ENCODE results near the gene MAP4K3.

MAP4K3 gene

DNA sequence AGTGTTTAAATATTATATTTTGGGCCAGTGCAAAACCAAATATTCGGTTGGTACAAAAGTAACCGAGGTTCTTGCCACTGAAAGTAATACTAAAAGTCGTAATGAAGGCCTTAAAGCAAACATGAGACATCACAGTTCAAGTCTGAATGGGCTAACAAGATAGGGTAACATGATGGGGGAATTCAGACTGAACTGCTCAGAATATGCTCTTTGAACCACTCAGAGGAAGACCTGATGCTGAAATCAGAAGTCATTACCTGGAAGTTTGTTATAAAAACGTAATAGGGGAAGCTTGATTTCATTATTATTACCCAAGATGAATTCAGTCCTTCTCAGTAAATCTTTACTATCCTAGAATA, 219.9 kb downstream of the MAP4K3 start:
- no peak for DNase-seq (ENCODE audit: extremely low spot score)
- ChIA-PET CTCF (no interaction called here), POLR2A (no interaction called here)
- TF ChIP-seq FOXM1 (IDR thresholded peaks at IDR 0.05; ENCODE audit: borderline replicate concordance) (no peak), HDGF (IDR thresholded peaks at IDR 0.05; ENCODE audit: borderline replicate concordance) (no peak), CTBP1 (IDR thresholded peaks at IDR 0.05; ENCODE audit: borderline replicate concordance) (no peak), SP1 (IDR thresholded peaks at IDR 0.05) (no peak), ZNF384 (IDR thresholded peaks at IDR 0.05) (no peak), FOXK2 (IDR thresholded peaks at IDR 0.05) (no peak), LEF1 (IDR thresholded peaks at IDR 0.05; ENCODE audit: borderline replicate concordance) (no peak), L3MBTL2 (conservative IDR thresholded peaks at IDR 0.05) (no peak), SUZ12 (IDR thresholded peaks at IDR 0.05) (no peak), ARNT (IDR thresholded peaks at IDR 0.05) (no peak)
- TF ChIP-seq, protein P1, sequence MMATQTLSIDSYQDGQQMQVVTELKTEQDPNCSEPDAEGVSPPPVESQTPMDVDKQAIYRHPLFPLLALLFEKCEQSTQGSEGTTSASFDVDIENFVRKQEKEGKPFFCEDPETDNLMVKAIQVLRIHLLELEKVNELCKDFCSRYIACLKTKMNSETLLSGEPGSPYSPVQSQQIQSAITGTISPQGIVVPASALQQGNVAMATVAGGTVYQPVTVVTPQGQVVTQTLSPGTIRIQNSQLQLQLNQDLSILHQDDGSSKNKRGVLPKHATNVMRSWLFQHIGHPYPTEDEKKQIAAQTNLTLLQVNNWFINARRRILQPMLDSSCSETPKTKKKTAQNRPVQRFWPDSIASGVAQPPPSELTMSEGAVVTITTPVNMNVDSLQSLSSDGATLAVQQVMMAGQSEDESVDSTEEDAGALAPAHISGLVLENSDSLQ (IDR thresholded peaks at IDR 0.05) = no peak

DNA sequence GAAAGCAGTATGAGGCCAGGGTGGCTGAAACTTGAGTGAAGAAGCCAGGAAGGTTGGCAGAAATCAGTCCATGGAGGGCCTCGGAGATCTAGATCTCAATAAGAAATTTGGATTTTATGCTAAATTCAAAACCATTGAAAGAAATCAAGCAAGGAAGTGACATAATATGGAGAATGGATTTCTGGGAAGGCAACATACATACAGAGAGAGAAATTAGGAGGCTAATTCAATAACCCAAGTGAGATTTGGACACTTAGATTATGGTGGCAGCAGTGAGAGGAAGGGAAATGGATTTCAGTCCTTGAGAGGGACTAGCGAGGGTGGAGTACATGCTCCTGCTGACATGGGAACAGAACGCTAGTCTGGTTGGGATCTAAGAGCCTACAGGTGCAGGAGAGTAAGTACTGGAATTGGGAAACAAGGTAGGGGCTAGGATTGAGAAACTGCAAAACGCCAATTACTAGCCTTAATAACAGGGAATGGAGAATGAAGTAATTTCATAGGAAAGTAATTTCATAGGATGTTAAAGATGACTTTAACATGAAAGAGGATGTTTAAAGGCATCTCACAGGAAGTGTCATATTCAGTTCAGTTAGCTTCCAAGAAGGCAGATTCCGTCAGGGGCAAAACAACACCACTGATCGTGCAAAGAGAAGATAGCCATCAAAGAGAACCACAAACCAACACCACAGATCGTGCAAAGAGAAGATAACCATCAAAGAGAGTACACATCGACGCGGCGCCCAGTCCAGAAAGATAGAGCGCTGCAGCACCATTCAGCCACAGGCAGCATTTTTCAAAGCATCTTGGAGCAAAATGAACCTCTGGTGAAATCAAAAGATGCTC, 220.5 kb downstream of the MAP4K3 start:
- ChIA-PET CTCF (no interaction called here), POLR2A (no interaction called here)
- no peak for DNase-seq (ENCODE audit: extremely low spot score)
- TF ChIP-seq ARNT (IDR thresholded peaks at IDR 0.05) (no peak), L3MBTL2 (conservative IDR thresholded peaks at IDR 0.05) (no peak), FOXK2 (IDR thresholded peaks at IDR 0.05) (no peak), FOXA1 (IDR thresholded peaks at IDR 0.05) (no peak), CTBP1 (IDR thresholded peaks at IDR 0.05; ENCODE audit: borderline replicate concordance) (no peak), SP1 (IDR thresholded peaks at IDR 0.05) (no peak), ELF4 (IDR thresholded peaks at IDR 0.05) (no peak), BHLHE40 (IDR thresholded peaks at IDR 0.05; ENCODE audit: borderline replicate concordance) (no peak), FOXM1 (IDR thresholded peaks at IDR 0.05; ENCODE audit: borderline replicate concordance) (no peak), ZNF384 (IDR thresholded peaks at IDR 0.05) (no peak), HDGF (IDR thresholded peaks at IDR 0.05; ENCODE audit: borderline replicate concordance) (no peak), LEF1 (IDR thresholded peaks at IDR 0.05; ENCODE audit: borderline replicate concordance) (no peak), NFRKB (IDR thresholded peaks at IDR 0.05) (no peak), SUZ12 (IDR thresholded peaks at IDR 0.05) (no peak), TARDBP (IDR thresholded peaks at IDR 0.05) (no peak)
- TF ChIP-seq, protein P1 (IDR thresholded peaks at IDR 0.05) = no peak

DNA sequence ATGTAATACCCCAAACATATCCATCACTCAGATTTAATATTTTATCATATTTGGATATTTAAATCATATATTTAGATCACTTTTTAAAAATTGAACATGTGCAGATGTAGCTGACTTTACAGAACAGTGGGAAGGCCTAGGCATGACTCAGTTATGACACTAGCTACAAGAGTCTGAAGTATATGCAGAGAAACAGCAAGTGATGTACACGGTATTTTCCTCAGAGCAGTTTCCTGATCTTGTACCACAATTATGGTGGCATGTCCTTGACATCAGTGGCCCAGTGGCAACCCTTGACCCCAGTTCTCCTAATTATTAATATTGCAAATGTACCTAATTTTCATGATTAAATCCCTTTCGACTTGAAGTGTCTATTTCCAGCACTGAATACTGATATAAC, 221.5 kb downstream of the MAP4K3 start:
- POLR2A ChIA-PET = no interaction called here
- DNase-seq (ENCODE audit: extremely low spot score) = no peak
- TF ChIP-seq, protein P1 (IDR thresholded peaks at IDR 0.05) = no peak
- TF ChIP-seq ELF4 (IDR thresholded peaks at IDR 0.05) (no peak), SP1 (IDR thresholded peaks at IDR 0.05) (no peak), ARNT (IDR thresholded peaks at IDR 0.05) (no peak), HDGF (IDR thresholded peaks at IDR 0.05; ENCODE audit: borderline replicate concordance) (no peak), SUZ12 (IDR thresholded peaks at IDR 0.05) (no peak), FOXA1 (IDR thresholded peaks at IDR 0.05) (no peak), LEF1 (IDR thresholded peaks at IDR 0.05; ENCODE audit: borderline replicate concordance) (no peak), L3MBTL2 (conservative IDR thresholded peaks at IDR 0.05) (no peak), FOXM1 (IDR thresholded peaks at IDR 0.05; ENCODE audit: borderline replicate concordance) (no peak), CTBP1 (IDR thresholded peaks at IDR 0.05; ENCODE audit: borderline replicate concordance) (no peak), BHLHE40 (IDR thresholded peaks at IDR 0.05; ENCODE audit: borderline replicate concordance) (no peak), FOXK2 (IDR thresholded peaks at IDR 0.05) (no peak), TARDBP (IDR thresholded peaks at IDR 0.05) (no peak), NFRKB (IDR thresholded peaks at IDR 0.05) (no peak), ZNF384 (IDR thresholded peaks at IDR 0.05) (no peak)
- CTCF ChIA-PET = no interaction called here

DNA sequence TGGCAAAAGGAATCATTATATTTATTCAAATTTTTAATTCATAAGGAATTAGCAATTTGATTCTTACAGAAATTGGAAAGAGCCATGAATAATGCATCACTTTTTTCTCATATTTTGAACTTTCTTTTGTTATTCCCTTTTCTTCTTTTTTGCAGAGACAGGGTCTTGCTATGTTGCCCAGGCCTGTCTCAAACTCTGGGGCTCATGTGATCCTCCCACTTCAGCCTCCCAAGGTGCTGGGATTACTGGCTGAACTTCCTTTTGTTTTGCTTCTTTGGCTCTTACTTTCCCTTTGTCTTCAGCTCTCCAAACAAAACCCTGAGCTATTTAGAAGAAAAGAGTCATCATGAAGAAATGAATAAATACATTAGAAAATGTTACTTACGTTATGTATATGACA, 224.1 kb downstream of the MAP4K3 start:
- CTCF ChIA-PET = no interaction called here
- TF ChIP-seq SP1 (IDR thresholded peaks at IDR 0.05) (no peak), BHLHE40 (IDR thresholded peaks at IDR 0.05; ENCODE audit: borderline replicate concordance) (no peak), ELF4 (IDR thresholded peaks at IDR 0.05) (no peak), L3MBTL2 (conservative IDR thresholded peaks at IDR 0.05) (no peak), FOXA1 (IDR thresholded peaks at IDR 0.05) (no peak), CTBP1 (IDR thresholded peaks at IDR 0.05; ENCODE audit: borderline replicate concordance) (no peak), LEF1 (IDR thresholded peaks at IDR 0.05; ENCODE audit: borderline replicate concordance) (no peak), TARDBP (IDR thresholded peaks at IDR 0.05) (no peak), HDGF (IDR thresholded peaks at IDR 0.05; ENCODE audit: borderline replicate concordance) (no peak), FOXK2 (IDR thresholded peaks at IDR 0.05) (no peak), ZNF384 (IDR thresholded peaks at IDR 0.05) (no peak), NFRKB (IDR thresholded peaks at IDR 0.05) (no peak), SUZ12 (IDR thresholded peaks at IDR 0.05) (no peak), ARNT (IDR thresholded peaks at IDR 0.05) (no peak), FOXM1 (IDR thresholded peaks at IDR 0.05; ENCODE audit: borderline replicate concordance) (no peak)
- TF ChIP-seq, protein P1 (IDR thresholded peaks at IDR 0.05) = no peak
- DNase-seq (ENCODE audit: extremely low spot score) = no peak
- POLR2A ChIA-PET = no interaction called here

DNA sequence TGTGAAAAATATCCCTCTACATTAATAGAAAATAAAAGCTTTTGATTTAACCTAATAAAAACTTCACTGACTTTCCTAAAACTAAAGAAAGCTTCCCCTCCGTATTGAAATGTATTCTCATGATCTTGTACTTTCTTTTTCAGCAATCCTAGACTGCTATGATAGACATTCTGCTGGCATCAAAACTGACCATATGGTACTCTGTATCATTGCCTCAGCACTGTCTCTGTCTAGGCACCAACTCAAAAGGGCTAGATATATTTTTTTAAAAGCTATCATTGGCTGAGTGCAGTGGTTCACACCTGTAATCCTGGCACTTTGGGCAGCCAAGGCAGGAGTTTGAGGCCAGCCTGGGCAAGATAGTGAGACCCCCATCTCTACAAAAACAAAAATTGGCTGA, 226.2 kb downstream of the MAP4K3 start:
- no peak for TF ChIP-seq SP1 (IDR thresholded peaks at IDR 0.05)
- TF ChIP-seq LEF1 (IDR thresholded peaks at IDR 0.05; ENCODE audit: borderline replicate concordance) = no peak
- no peak for TF ChIP-seq FOXK2 (IDR thresholded peaks at IDR 0.05)
- no peak for TF ChIP-seq FOXM1 (IDR thresholded peaks at IDR 0.05; ENCODE audit: borderline replicate concordance)
- CTCF ChIA-PET = no interaction called here
- DNase-seq (ENCODE audit: extremely low spot score) = no peak
- POLR2A ChIA-PET = no interaction called here
